ENCODE results near the gene ALG10B.
A peak's percentile ranks its signal among the peaks of the same experiment; 100 is the strongest.

Gene ALG10B, protein sequence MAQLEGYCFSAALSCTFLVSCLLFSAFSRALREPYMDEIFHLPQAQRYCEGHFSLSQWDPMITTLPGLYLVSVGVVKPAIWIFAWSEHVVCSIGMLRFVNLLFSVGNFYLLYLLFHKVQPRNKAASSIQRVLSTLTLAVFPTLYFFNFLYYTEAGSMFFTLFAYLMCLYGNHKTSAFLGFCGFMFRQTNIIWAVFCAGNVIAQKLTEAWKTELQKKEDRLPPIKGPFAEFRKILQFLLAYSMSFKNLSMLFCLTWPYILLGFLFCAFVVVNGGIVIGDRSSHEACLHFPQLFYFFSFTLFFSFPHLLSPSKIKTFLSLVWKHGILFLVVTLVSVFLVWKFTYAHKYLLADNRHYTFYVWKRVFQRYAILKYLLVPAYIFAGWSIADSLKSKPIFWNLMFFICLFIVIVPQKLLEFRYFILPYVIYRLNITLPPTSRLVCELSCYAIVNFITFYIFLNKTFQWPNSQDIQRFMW

DNA sequence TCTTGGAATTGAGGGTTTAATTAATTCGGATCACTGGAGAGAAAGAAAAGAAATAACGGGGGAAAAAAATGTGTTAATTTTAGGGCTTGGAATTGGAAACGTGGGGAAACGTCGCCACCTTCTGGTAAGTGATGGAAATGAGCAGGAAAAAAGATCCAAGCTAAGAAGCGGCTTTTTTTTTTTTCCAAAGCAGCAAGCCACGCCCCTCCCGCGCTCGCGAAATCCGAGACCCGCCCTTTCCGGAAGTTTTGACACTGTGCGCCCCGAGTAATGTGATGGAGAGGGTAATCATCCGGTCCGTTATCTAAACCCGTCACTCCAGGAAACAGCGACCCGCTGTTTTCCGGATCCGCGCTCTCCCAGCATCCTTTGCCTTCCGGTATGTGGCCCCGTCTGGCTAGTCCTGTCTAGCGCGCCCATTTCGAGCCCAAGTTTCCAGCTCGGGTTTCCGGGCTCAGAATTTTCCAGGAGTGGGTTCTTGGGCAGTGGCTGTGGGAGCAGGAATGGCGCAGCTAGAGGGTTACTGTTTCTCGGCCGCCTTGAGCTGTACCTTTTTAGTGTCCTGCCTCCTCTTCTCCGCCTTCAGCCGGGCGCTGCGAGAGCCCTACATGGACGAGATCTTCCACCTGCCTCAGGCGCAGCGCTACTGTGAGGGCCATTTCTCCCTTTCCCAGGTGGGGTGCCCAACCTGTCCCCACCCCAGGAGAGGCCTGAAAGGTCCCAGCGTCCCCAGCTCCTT, at the start of gene ALG10B:
TSS of gene ALG10B (plus strand) at position 384 of the 739 bp plus-strand sequence. CDS start at position 504, 120 bp downstream.
- H3K9me3 ChIP-seq (ENCODE audit: control insufficient read depth, insufficient read depth, low read depth, low read length), result no peaks in the 10 kb centered on the region
- H3K4me1 ChIP-seq (ENCODE audit: control insufficient read depth, insufficient read depth, low read length), result no peaks in the 10 kb centered on the region
- peaks cover 0 to 9% of the 10 kb centered on the region in 2 experiments; a peak in 2 of 3 replicates for H3K36me3 ChIP-seq (ENCODE audit: control insufficient read depth in 2 of 2, insufficient read depth in 1 of 2, low read length in 2 of 2)
- ChIA-PET POLR2A (interaction anchor here (0.7 to 1.1 kb wide), 2 partner anchors 203 to 363 kb away, joined by 3 read pairs; no protein-coding TSS in a partner anchor), CTCF (interaction anchor here (0.5 to 2.9 kb wide), 7 partner anchors 80 to 849 kb away, joined by 3 to 9 read pairs (median 3); no protein-coding TSS in a partner anchor)
- H3K4me3 ChIP-seq (ENCODE audit: low read depth, low read length), result peak within 1 kb of the TSS; percentile 84
- peak within 1 kb of the TSS; percentile 65; the same call in 1 of the 2 replicates for H3K27ac ChIP-seq (ENCODE audit: extremely low read depth, low read depth, low read length)
- no peak for TF ChIP-seq SCRT1 (tag by site-specific recombination; IDR thresholded peaks at IDR 0.05; ENCODE audit: borderline replicate concordance)
- TF ChIP-seq ZNF239 (tag by site-specific recombination; IDR thresholded peaks at IDR 0.05), result no peak
- no peak for TF ChIP-seq SCRT2 (tag by site-specific recombination; IDR thresholded peaks at IDR 0.05)
- TF ChIP-seq, protein P1, sequence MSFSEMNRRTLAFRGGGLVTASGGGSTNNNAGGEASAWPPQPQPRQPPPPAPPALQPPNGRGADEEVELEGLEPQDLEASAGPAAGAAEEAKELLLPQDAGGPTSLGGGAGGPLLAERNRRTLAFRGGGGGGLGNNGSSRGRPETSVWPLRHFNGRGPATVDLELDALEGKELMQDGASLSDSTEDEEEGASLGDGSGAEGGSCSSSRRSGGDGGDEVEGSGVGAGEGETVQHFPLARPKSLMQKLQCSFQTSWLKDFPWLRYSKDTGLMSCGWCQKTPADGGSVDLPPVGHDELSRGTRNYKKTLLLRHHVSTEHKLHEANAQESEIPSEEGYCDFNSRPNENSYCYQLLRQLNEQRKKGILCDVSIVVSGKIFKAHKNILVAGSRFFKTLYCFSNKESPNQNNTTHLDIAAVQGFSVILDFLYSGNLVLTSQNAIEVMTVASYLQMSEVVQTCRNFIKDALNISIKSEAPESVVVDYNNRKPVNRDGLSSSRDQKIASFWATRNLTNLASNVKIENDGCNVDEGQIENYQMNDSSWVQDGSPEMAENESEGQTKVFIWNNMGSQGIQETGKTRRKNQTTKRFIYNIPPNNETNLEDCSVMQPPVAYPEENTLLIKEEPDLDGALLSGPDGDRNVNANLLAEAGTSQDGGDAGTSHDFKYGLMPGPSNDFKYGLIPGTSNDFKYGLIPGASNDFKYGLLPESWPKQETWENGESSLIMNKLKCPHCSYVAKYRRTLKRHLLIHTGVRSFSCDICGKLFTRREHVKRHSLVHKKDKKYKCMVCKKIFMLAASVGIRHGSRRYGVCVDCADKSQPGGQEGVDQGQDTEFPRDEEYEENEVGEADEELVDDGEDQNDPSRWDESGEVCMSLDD (tag by site-specific recombination; IDR thresholded peaks at IDR 0.05), result no peak
- TF ChIP-seq ZFHX2 (tag by site-specific recombination; conservative IDR thresholded peaks at IDR 0.05), result no peak
- no peak for TF ChIP-seq SETDB1 (IDR thresholded peaks at IDR 0.05; ENCODE audit: insufficient read length, low read length)
- no peak for TF ChIP-seq ZBTB17 (tag by site-specific recombination; IDR thresholded peaks at IDR 0.05)
- no peak for TF ChIP-seq ZNF792 (tag by site-specific recombination; IDR thresholded peaks at IDR 0.05)
- no peak for TF ChIP-seq RBAK (tag by site-specific recombination; IDR thresholded peaks at IDR 0.05)
- TF ChIP-seq ZNF658 (tag by site-specific recombination; IDR thresholded peaks at IDR 0.05), result no peak
- TF ChIP-seq ZNF138 (tag by site-specific recombination; IDR thresholded peaks at IDR 0.05; ENCODE audit: borderline replicate concordance), result no peak
- no peak for TF ChIP-seq ZNF169 (tag by site-specific recombination; IDR thresholded peaks at IDR 0.05)
- TF ChIP-seq SALL2 (tag by site-specific recombination; IDR thresholded peaks at IDR 0.05; ENCODE audit: borderline replicate concordance), result no peak
- no peak for TF ChIP-seq ZNF548 (tag by site-specific recombination; IDR thresholded peaks at IDR 0.05)
- TF ChIP-seq, protein P2, sequence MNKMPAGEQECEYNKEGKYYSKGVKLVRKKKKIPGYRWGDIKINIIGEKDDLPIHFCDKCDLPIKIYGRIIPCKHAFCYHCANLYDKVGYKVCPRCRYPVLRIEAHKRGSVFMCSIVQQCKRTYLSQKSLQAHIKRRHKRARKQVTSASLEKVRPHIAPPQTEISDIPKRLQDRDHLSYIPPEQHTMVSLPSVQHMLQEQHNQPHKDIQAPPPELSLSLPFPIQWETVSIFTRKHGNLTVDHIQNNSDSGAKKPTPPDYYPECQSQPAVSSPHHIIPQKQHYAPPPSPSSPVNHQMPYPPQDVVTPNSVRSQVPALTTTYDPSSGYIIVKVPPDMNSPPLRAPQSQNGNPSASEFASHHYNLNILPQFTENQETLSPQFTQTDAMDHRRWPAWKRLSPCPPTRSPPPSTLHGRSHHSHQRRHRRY (tag by site-specific recombination; IDR thresholded peaks at IDR 0.05), result no peak
- no peak for TF ChIP-seq ZNF133 (tag by site-specific recombination; IDR thresholded peaks at IDR 0.05)
- TF ChIP-seq, protein P3, sequence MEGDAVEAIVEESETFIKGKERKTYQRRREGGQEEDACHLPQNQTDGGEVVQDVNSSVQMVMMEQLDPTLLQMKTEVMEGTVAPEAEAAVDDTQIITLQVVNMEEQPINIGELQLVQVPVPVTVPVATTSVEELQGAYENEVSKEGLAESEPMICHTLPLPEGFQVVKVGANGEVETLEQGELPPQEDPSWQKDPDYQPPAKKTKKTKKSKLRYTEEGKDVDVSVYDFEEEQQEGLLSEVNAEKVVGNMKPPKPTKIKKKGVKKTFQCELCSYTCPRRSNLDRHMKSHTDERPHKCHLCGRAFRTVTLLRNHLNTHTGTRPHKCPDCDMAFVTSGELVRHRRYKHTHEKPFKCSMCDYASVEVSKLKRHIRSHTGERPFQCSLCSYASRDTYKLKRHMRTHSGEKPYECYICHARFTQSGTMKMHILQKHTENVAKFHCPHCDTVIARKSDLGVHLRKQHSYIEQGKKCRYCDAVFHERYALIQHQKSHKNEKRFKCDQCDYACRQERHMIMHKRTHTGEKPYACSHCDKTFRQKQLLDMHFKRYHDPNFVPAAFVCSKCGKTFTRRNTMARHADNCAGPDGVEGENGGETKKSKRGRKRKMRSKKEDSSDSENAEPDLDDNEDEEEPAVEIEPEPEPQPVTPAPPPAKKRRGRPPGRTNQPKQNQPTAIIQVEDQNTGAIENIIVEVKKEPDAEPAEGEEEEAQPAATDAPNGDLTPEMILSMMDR (tag by site-specific recombination; IDR thresholded peaks at IDR 0.05), result peak; percentile 19; the same call in 1 of the 2 replicates
- TF ChIP-seq, protein P4, sequence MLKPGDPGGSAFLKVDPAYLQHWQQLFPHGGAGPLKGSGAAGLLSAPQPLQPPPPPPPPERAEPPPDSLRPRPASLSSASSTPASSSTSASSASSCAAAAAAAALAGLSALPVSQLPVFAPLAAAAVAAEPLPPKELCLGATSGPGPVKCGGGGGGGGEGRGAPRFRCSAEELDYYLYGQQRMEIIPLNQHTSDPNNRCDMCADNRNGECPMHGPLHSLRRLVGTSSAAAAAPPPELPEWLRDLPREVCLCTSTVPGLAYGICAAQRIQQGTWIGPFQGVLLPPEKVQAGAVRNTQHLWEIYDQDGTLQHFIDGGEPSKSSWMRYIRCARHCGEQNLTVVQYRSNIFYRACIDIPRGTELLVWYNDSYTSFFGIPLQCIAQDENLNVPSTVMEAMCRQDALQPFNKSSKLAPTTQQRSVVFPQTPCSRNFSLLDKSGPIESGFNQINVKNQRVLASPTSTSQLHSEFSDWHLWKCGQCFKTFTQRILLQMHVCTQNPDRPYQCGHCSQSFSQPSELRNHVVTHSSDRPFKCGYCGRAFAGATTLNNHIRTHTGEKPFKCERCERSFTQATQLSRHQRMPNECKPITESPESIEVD (tag by site-specific recombination; IDR thresholded peaks at IDR 0.05), result no peak
- TF ChIP-seq ZNF274 (IDR thresholded peaks at IDR 0.05; ENCODE audit: low read length), result no peak
- TF ChIP-seq ZNF274 (tag by site-specific recombination; IDR thresholded peaks at IDR 0.05; ENCODE audit: borderline replicate concordance), result no peak
- TF ChIP-seq KLF9 (tag by site-specific recombination; IDR thresholded peaks at IDR 0.05; ENCODE audit: low read depth), result peak; percentile 64
- TF ChIP-seq ZNF785 (tag by site-specific recombination; IDR thresholded peaks at IDR 0.05), result no peak
- TF ChIP-seq ZNF214 (tag by site-specific recombination; IDR thresholded peaks at IDR 0.05; ENCODE audit: borderline replicate concordance), result no peak
- TF ChIP-seq, protein P5, sequence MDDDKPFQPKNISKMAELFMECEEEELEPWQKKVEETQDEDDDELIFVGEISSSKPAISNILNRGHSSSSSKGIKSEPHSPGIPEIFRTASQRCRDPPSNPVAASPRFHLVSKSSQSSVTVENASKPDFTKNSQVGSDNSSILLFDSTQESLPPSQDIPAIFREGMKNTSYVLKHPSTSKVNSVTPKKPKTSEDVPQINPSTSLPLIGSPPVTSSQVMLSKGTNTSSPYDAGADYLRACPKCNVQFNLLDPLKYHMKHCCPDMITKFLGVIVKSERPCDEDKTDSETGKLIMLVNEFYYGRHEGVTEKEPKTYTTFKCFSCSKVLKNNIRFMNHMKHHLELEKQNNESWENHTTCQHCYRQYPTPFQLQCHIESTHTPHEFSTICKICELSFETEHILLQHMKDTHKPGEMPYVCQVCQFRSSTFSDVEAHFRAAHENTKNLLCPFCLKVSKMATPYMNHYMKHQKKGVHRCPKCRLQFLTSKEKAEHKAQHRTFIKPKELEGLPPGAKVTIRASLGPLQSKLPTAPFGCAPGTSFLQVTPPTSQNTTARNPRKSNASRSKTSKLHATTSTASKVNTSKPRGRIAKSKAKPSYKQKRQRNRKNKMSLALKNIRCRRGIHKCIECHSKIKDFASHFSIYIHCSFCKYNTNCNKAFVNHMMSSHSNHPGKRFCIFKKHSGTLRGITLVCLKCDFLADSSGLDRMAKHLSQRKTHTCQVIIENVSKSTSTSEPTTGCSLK (tag by site-specific recombination; IDR thresholded peaks at IDR 0.05), result no peak
- TF ChIP-seq ZNF76 (tag by site-specific recombination; IDR thresholded peaks at IDR 0.05; ENCODE audit: borderline replicate concordance, low read depth), result peak; percentile 64
- TF ChIP-seq ZNF19 (tag by site-specific recombination; IDR thresholded peaks at IDR 0.05; ENCODE audit: low read depth), result no peak
- no peak for TF ChIP-seq ZNF610 (tag by site-specific recombination; IDR thresholded peaks at IDR 0.05; ENCODE audit: borderline replicate concordance)
